Measurements from ENCODE around the gene HDAC6.
A peak's percentile ranks its signal among the peaks of the same experiment; 100 is the strongest.
"Not testable (repeated sequence)": the region's sequence is repeated elsewhere in the genome, so short reads cannot be mapped to it uniquely, and the experiment has no call there.

HDAC6 gene

DNA sequence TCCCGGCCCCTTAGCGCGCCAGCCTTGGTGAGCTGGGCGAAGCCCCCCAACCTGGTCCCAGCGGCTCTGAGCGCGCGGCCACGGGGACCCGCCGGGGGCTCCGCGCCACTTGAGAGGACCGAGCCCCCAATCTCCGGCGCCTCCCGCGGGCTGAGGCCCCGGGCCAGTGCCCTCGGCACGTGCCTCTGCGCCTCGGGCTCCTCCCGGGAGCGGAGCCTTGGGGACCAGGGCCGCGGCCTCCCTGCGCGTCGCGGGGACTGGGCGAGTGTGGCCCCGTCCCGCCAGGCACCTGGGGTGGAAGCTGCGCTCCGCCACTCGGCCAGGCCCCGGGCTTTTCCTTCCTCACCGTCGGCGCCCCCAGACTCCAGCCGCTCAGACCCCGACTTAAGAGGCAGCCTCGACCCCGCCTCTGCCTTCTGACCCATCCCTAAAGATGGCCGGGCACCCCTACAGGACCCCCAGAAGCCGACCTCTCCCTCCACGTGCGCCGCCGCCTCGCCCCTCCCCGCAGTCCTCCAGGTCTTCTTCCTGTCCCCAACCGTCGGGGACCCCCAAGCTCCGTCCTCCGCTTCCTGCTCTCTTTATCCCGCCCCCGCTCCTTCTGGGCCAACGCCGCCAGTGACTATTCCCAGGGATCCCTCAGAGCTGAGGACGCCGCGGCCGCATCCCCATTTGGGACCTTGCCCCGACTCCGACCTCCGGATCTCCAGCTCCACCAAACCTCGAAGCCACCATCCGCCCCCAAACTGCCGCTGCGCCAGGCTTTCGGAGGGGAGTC lies 25.2 kb downstream of the HDAC6 start:
- no peak for DNase-seq

DNA sequence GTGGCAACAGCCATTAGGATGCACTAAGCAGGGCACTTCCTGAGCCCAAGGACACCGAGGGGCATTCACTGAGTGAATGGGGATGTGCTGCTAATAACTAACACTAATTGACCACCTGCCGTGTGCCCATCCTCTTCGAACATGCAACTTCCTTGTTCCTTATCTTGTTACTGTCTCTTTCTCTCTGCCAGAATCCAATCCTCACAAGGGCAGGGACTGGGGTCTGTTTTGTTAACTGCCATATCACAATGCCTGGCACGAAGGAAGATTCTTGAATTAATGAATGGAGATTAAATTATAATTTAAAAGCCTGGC lies 25.7 kb downstream of the HDAC6 start:
- DNase-seq, result no peak

DNA sequence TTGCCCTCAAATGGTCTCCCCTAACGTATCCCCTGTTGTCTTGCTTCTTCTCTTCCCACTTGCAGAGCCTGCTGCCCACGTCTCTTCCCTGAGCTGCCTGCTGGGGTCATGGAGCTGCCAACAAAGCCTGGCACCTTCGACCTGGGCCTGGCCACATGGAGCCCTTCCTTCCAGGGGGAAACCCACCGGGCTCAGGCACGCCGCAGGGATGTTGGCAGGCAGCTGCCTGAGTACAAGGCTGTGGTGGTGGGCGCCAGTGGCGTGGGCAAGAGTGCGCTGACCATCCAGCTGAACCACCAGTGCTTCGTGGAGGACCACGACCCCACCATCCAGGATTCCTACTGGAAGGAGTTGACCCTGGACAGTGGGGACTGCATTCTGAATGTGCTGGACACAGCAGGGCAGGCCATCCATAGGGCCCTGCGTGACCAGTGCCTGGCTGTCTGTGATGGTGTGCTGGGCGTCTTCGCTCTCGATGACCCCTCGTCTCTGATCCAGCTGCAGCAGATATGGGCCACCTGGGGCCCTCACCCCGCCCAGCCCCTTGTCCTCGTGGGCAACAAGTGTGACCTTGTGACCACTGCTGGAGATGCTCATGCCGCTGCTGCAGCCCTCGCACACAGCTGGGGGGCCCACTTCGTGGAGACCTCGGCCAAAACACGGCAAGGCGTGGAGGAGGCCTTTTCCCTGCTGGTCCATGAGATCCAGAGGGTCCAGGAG lies 27.3 kb downstream of the HDAC6 start:
- no peak for DNase-seq

DNA sequence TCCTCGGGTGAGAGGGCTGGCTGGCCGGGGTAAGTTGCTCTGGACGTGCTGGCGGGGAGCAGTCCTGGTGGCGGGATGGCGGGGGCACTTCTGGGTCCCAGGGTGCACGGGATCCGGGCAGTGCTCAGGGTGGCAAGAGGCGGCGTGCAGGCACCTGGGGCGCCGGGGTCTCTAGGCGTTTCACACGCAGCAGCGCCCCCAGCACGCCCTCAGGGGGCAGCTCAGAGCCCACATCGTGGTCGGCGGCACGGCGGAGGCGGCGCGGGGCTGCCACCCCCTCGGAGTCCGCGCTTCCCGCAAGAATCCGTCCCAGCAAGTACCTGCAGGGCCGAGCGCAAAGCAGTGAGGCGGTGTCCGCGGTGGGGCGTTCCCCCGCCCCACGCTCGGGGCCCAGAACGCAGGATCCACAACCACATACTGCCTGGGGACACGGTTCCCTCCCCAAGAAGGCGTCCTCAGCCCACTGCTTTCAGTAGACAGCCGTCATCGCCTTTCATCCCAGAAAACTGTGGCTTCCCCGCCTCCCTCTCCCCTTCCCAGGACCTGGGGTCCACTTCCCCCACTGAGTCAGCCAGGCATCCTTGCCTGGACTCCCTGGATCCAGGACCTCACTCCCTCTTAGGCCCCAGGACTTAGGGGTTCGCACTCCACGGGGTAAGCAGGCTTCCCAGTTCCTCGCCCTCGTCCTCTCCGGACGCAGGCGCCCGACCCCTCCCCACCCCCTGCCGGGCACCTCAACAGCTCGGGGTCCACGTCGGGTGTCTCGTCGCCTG lies 29.5 kb downstream of the HDAC6 start:
- no peak for DNase-seq

DNA sequence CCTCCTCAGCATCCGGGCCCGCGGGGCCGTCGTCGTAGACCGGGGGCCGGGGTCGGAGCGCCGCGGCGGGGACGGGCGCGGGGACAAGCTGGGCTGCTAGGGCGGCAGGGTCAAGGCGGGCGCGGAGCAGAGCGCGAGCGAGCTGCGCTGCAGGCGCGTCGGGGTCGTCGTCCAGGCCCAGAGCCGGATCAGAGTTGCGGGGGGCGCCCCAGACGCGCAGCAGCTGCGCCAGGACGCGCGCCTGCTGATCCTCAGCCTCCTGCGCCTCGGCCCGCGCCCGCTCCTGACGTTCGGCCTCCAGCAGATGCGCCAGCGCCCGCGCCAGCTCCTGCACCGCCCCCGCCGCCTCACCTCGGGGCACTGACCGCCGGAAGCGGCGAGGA lies 30.0 kb downstream of the HDAC6 start:
- no peak for DNase-seq

DNA sequence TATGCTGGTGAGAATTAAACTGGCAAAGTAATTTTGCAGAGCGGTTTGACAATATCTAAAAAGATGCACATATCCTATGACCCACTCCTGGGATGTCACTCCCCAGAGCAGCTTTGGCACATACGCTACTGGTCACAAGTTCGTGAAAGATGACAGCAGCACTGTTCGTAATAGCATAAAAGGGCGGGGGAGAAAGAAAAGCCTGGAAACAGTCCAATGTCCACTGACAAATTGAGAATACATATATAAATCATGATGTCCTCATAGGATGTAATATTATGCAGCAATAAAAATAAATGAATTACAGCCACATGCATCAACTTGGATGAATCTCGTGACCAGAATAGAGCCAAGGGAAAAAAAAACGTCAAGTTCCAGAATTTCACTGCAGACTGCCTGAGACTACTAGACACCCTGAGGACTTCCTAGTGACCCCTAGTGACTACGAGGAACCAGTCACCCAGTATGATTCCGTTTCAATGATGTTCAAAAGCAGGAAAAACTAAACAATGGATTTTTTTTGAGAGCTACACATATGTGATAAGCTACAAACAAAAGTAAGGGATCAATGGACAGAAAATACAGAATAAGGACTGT lies 31.8 kb downstream of the HDAC6 start:
- no peak for DNase-seq

DNA sequence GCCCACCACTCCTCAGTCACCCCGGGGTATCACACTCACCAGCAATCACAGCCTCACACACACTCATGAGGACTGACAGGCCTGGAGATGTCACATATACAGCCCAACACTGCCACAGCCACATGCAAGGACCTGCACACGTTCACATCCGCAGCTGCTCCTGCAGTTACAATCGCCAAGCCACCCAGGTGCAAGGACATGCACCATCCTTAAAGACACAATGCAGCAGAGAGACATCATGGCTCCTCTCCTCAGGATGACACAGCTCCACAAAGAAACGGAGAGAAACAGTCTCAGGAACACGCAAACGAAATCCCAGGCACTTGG lies 32.5 kb downstream of the HDAC6 start:
- no peak for DNase-seq

DNA sequence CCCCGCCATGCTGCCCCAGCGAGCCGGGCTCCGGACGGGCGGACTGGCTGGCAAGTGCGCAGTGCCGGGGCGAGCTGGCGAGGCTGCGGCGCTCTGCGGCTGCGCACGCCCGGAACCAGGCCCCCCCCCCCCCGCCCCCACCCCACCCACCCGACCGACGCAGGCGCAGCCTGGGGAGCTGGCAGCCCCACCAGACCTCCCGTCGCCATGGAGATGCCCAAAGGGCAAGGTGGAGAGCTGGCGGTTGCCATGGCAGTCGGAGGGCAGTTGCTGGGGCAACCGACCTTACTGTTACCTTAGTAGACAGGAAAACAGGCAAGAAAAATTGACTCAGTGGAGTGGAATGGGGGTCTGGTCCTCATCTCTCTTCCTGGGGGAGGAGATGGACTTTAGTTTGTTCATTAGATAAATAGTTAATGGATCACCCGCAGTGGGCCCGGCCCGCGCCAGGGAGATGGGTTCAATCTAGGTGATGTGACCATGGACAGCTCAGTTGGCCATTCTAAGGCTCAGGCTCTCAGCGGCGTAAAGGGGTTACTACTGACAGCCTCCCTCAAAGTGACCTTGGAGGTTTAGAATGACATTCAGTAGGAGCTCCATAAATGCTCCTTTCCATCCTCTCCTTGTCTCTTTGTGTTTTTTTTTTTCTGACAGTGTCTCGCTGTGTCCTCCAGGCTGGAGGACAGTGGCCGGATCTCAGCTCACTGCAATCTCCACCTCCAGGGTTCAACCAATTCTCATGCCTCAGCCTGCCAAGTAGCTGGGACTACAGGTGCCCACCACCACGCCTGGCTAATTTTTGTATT lies 33.9 kb downstream of the HDAC6 start, which contains the start of gene PCSK1N:
Gene PCSK1N, minus strand, starts transcription at position 87 of the 806 bp plus-strand sequence. Its CDS starts 78 bp downstream, at position 9.
- DNase-seq, result peak; percentile 20 to 35

DNA sequence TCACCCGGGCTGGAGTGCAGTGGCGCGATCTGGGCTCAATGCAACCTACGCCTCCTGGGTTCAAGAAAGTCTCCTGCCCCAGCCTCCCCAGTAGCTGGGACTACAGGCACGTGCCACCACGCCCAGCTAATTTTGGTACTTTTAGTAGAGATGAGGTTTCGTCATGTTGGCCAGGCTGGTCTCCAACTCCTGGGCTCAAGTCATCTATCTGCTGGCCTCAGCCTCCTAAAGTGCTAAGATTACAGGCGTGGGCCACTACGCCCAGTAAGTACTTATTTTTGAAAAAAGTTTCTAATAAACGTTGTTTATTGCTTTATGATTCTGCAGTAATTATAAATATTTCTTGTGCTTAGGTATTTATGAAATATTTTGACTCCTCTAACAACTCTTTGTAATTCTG lies 37.8 kb downstream of the HDAC6 start:
- DNase-seq, result no peak

DNA sequence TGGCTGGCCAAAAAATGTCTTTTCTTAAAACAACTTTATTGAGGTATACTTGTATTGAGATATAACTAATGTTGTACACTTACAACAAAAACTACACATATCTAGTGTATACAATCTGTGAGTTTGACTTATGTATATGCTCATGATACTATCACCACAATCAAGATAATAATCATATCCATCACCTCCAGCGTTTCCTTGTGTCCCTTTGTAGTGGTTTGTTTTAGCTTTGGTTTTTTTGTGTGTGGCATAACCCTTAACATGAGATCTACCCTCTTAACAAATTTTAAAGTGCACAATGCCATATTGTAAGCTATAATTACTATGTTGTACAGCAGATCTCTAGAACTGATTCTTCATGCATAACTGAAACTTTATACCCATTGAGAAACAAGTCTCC lies 47.0 kb downstream of the HDAC6 start:
- no peak for DNase-seq

DNA sequence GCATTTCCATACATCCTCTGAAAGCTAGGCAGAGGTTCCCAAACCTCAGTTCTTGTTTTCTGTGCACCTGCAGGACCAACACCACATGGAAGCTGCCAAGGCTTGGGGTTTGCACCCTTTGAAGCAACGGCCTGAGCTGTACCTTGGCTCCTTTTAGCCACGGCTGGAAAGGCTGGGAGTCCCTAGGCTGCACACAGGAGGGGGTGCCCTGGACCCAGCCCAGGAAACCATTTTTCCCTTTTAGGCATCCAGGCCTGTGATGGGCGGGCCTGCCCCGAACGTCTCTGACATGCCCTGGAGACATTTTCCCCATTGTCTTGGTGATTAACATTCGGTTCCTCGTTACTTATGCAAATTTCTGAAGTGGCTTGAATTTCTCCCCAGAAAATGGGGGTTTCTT lies 51.0 kb downstream of the HDAC6 start:
- DNase-seq, result no peak

DNA sequence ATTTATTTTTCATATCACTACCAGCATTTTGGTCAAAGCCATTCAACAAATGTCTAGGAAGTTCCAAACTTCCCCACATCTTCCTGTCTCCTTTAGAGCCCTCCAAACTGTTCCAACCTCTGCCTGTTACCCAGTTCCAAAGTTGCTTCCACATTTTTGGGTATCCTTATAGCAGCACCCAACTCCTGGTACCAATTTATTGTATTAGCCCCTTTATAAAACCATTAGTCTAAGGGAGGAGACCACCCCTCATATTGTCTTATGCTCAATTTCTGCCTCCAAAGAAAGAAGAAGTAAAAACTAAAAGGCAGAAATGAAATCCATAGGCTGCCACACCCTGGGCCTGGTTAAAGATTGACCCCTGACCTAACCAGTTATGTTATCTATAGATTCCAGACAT lies 51.6 kb downstream of the HDAC6 start:
- not testable (repeated sequence) for DNase-seq

DNA sequence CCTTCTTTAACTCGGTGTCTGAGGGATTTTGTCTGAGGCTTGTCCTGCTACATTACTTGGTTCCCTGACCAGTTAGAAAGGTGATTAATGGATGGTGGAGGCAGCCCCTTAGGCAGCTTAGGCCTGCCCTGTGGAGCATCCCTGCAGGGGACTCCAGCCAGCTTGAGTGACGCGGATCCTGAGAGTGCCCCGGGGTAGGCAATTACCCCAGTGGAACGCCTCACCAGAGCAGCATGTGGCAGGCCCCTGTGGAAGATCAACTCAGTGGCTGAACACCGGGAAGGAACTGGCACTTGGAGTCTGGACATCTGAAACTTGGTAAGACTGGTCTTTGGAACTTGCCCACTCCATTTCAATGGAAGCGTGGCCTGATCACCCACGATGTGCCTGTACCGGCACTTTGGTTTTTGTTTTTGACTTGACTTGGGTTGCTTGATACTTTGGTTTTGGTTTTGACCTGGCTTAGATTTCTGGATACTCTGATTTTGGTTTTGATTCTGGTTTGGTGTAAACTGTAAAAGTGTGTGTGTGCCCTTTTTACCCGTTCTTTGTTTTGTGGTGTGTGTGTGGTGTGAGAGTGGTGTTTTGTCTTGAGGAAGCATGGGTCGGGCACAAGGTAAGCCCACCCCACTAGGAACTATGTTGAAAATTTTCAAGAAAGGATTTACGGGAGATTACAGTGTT lies 52.4 kb downstream of the HDAC6 start:
- DNase-seq, result not testable (repeated sequence)

DNA sequence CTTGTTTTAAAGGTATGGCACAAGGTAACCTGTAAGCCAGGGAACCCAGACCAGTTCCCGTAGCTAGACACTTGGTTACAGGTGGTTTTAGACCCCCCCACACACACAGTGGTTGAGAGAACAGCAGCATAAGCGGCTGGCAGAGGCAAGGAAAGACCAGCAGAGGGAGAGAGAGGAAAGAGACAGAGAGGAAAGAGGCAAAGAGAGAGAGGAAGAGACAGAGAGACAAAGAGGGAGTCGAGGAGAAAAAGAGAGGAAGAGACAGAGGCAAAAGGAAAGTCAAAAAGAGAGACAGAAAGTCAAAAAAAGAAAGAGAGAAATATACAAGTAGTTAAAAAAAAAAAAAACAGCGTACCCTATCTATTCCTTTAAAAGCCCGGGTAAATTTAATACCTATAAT lies 53.0 kb downstream of the HDAC6 start:
- DNase-seq, result no peak

DNA sequence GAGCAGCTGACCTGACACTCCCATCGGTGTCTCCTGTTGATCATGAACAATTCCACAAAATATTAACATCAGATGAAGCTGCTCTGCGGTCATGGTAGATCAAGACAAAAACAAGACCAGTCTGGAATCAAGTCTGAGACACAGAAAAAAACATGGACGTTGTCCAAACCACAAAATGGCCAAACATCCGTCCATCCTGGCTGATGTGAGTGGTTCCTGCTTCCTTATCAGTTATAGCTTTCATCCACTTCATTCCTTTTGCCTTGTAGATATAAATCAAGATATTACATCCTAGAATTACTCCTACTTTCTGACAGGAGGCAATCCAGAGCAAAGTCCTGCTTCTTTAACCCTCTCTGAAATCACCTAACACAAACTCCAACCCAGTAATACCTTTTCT lies 62.3 kb downstream of the HDAC6 start:
- DNase-seq, result no peak

DNA sequence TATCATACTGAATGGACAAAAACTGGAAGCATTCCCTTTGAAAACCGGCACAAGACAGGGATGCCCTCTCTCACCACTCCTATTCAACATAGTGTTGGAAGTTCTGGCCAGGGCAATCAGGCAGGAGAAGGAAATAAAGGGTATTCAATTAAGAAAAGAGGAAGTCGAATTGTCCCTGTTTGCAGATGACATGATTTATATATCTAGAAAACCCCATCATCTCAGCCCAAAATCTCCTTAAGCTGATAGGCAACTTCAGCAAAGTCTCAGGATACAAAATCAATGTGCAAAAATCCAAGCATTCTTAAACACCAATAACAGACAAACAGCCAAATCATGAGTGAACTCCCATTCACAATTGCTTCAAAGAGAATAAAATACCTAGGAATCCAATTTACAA lies 70.2 kb downstream of the HDAC6 start:
- DNase-seq, result not testable (repeated sequence)

All from activated CD4-positive, alpha-beta T cell treated with anti-CD3 and anti-CD28 coated beads, Interleukin-2, amount 50 U/mL, for 4 hours (primary cell).